Stomach (tissue), 4 donors: ENCODE measurements around the gene SLC66A1.

Experiments used
- CTCF ChIP-seq, 7 experiments: fragments of 450-650 bp in 4 of 7; fragments of 200-600 bp in 3 of 7; sonication (generic) in 3 of 7; IDR thresholded peaks; one replicate each; pipeline ENCODE4 v1.5.1; 2016 to 2019; ENCODE audit warnings: antibody characterized with exemption in 7 of 7, control low read depth in 2 of 7, mild to moderate bottlenecking in 1 of 7
- EP300 ChIP-seq: sonication (generic); formaldehyde crosslinking; IDR thresholded peaks from one replicate; pipeline ENCODE4 v1.6.1; 2017; ENCODE audit warnings: antibody characterized with exemption

GRCh38 chr1:19349999-19350398 lies 37.9 kb downstream of the SLC66A1 start:
- TF ChIP-seq EP300: no peak
- no peak for TF ChIP-seq CTCF (IDR thresholded peaks at IDR 0.05)
